SK-N-SH (cell line): Measurements from ENCODE around the gene ANKRD44. TPM values are rescaled to one million over a fixed set of nuclear protein-coding genes. Genes with fewer than 3 reads are reported as not detected.
A peak's percentile ranks its signal among the peaks of the same experiment; 100 is the strongest.

Source experiments
- CTCF ChIA-PET: fragments of 300-600, 350-600 bp; formaldehyde crosslinking; extraction: SDS; loops from one replicate; lab custom pipeline; 2021; lab: Yijun Ruan, JAX
- POLR2A ChIA-PET: fragments of 350-600 bp; sonication (Branson Sonifier 250); formaldehyde crosslinking; extraction: SDS; loops from one replicate; lab custom pipeline; 2020; ENCODE audit warnings: antibody characterized with exemption, inconsistent platforms; lab: Yijun Ruan, JAX
- DNase-seq: peaks from one replicate; pipeline ENCODE4 v3.0.0; 2012
- H2AFZ ChIP-seq: fragments of 200-600 bp; sonication (generic); 2 replicates; pipeline ENCODE4 v1.8.1; 2016; ENCODE audit warnings: antibody characterized with exemption, mild to moderate bottlenecking, low read depth
- H3F3A ChIP-seq: fragments of 200-600 bp; sonication (generic); replicated peaks from 2 replicates; pipeline ENCODE3; 2016; ENCODE audit warnings: antibody characterized with exemption, mild to moderate bottlenecking; ENCODE audit not compliant: insufficient read depth
- H3K27ac ChIP-seq, 2 experiments: fragments of 200-500 bp in 1 of 2; fragments of 200-600 bp in 1 of 2; sonication (Bioruptor generic) in 1 of 2; sonication (generic), shearing (Covaris generic) in 1 of 2; 2 replicates each; pipeline versions ENCODE4 v1.5.1 to v1.6.1; 2014 to 2016; ENCODE audit warnings: low read depth in 2 of 2, inconsistent platforms in 1 of 2, low read length in 1 of 2, mild to moderate bottlenecking in 1 of 2, mixed read lengths in 1 of 2
- H3K27me3 ChIP-seq: fragments of 200-600 bp; sonication (generic), shearing (Covaris generic); 2 replicates; pipeline ENCODE4 v1.6.1; 2016; ENCODE audit warnings: mixed run types; ENCODE audit not compliant: insufficient read depth
- H3K36me3 ChIP-seq, 2 experiments: fragments of 200-500 bp in 1 of 2; fragments of 200-600 bp in 1 of 2; sonication (Bioruptor generic) in 1 of 2; sonication (generic) in 1 of 2; replicated peaks in 1 of 2; 2 replicates each; pipeline versions ENCODE3 to v1.5.1; 2014 to 2016; ENCODE audit warnings: low read length in 1 of 2, mild to moderate bottlenecking in 1 of 2; ENCODE audit not compliant: insufficient read depth in 2 of 2, control insufficient read depth in 1 of 2
- H3K4me1 ChIP-seq, 2 experiments: fragments of 200-500 bp in 1 of 2; fragments of 200-600 bp in 1 of 2; sonication (Bioruptor generic) in 1 of 2; sonication (generic), shearing (Covaris generic) in 1 of 2; 2 replicates each; pipeline versions ENCODE4 v1.5.1 to v1.6.1; 2014 to 2016; ENCODE audit warnings: low read depth in 1 of 2, low read length in 1 of 2, mixed run types in 1 of 2; ENCODE audit not compliant: insufficient read depth in 2 of 2, control insufficient read depth in 1 of 2
- H3K4me2 ChIP-seq: fragments of 200-600 bp; sonication (generic), shearing (Covaris generic); 2 replicates; pipeline ENCODE4 v1.6.1; 2017; ENCODE audit warnings: mixed run types
- H3K4me3 ChIP-seq, 2 experiments: fragments of 200-500 bp in 1 of 2; fragments of 200-600 bp in 1 of 2; sonication (Bioruptor generic) in 1 of 2; sonication (generic), shearing (Covaris generic) in 1 of 2; 2 replicates each; pipeline versions ENCODE4 v1.5.1 to v1.8.1; 2014 to 2016; ENCODE audit warnings: low read depth in 2 of 2, inconsistent platforms in 1 of 2, low read length in 1 of 2, mild to moderate bottlenecking in 1 of 2, mixed read lengths in 1 of 2, moderate library complexity in 1 of 2
- H3K79me2 ChIP-seq: fragments of 200-600 bp; sonication (generic); 2 replicates; pipeline ENCODE4 v1.8.1; 2017; ENCODE audit warnings: mild to moderate bottlenecking; ENCODE audit not compliant: insufficient read depth
- H3K9ac ChIP-seq: fragments of 200-600 bp; sonication (generic); 2 replicates; pipeline ENCODE4 v1.6.1; 2017; ENCODE audit warnings: mixed run types
- H3K9me2 ChIP-seq: fragments of 200-600 bp; sonication (generic); 2 replicates; pipeline ENCODE4 v1.6.1; 2017; ENCODE audit warnings: mixed run types
- H3K9me3 ChIP-seq: fragments of 200-600 bp; sonication (generic); 2 replicates; pipeline ENCODE4 v1.6.1; 2017; ENCODE audit warnings: mixed run types, mild to moderate bottlenecking, moderate library complexity
- H4K20me1 ChIP-seq: fragments of 200-600 bp; sonication (generic); 2 replicates; pipeline ENCODE4 v1.6.1; 2017; ENCODE audit warnings: mild to moderate bottlenecking, mixed run types; ENCODE audit not compliant: insufficient read depth
- CTCF ChIP-seq: fragments of 200-600 bp; sonication (generic); IDR thresholded peaks from 2 replicates; pipeline ENCODE4 v1.6.1; 2017; ENCODE audit warnings: antibody characterized with exemption, mild to moderate bottlenecking, moderate library complexity
- EP300 ChIP-seq, 2 experiments: IDR thresholded peaks; 2 replicates each; pipeline versions ENCODE4 v1.4.0 to v1.6.1; 2012; ENCODE audit warnings: borderline replicate concordance in 1 of 2, low read depth in 1 of 2, low read length in 1 of 2
- GATA2 ChIP-seq: sonication (generic); formaldehyde crosslinking; IDR thresholded peaks from 2 replicates; pipeline ENCODE4 v1.5.0; 2020; ENCODE audit warnings: mild to moderate bottlenecking, missing genetic modification reagents
- IRF3 ChIP-seq: fragments of 150-350 bp; IDR thresholded peaks from 2 replicates; pipeline ENCODE4 v1.6.1; 2016; ENCODE audit warnings: mild to moderate bottlenecking, low read depth, low read length
- MAX ChIP-seq: IDR thresholded peaks from 2 replicates; pipeline ENCODE4 v1.4.0; 2012; ENCODE audit warnings: low read depth
- NRF1 ChIP-seq: IDR thresholded peaks from 2 replicates; pipeline ENCODE4 v1.6.1; 2012; ENCODE audit warnings: low read depth, mild to moderate bottlenecking, low read length
- PBX3 ChIP-seq: IDR thresholded peaks from 2 replicates; pipeline ENCODE4; 2012
- POLR2AphosphoS5 ChIP-seq: IDR thresholded peaks from 2 replicates; pipeline ENCODE4 v1.6.1; 2012; ENCODE audit warnings: low read depth, low read length
- REST ChIP-seq: IDR thresholded peaks from 2 replicates; pipeline ENCODE4 v1.6.1; 2012; ENCODE audit warnings: mild to moderate bottlenecking, low read depth, low read length, moderate library complexity
- TCF12 ChIP-seq: IDR thresholded peaks from 2 replicates; pipeline ENCODE4 v1.4.0; 2012
- TEAD4 ChIP-seq: IDR thresholded peaks from 2 replicates; pipeline ENCODE4 v1.4.0; 2012; ENCODE audit warnings: mild to moderate bottlenecking, borderline replicate concordance; ENCODE audit not compliant: insufficient read depth
- USF2 ChIP-seq: fragments of 150-350 bp; IDR thresholded peaks from 2 replicates; pipeline ENCODE4 v1.6.1; 2017; ENCODE audit warnings: antibody characterized with exemption, low read length, low read depth, borderline replicate concordance
- ZBTB33 ChIP-seq: IDR thresholded peaks from 2 replicates; pipeline ENCODE4 v1.4.0; 2012; ENCODE audit warnings: low read depth, borderline replicate concordance
- WGBS: methylation state at CpG from one replicate; pipeline ENCODE4 v1.1.6; 2017; ENCODE audit warnings: low lambda C conversion rate; 5-methylcytosine and 5-hydroxymethylcytosine counted together
- polyA plus RNA-seq, 3 experiments: library from polyadenylated mRNA; depleted of rRNA; stranded (reverse); fragments of >200 nt; gene quantifications; 2 replicates each; pipeline ENCODE4 v1.2.3, GENCODE V29; 2012

The ANKRD44 gene
- polyA plus RNA-seq, 1 of the 3 experiments (the other 2 are of a cell fraction): 12.5 TPM

GRCh38 chr2:197145471-197146056, 165.0 kb downstream of the ANKRD44 start:
- Histone ChIP-seq H3K36me3 (peaks cover 0 to 3% of the 10 kb centered on the region in 2 experiments), H3K4me2 (no peak overlapping the region), H3K4me1 (peaks cover 5 to 45% of the 10 kb centered on the region in 2 experiments; a peak in 3 of 4 replicates), H3K27me3 (no peaks in the 10 kb centered on the region), H3K9ac (no peak overlapping the region), H3K9me3 (no peaks in the 10 kb centered on the region), H4K20me1 (no peaks in the 10 kb centered on the region), H3K79me2 (no peaks in the 10 kb centered on the region), H3F3A (no peaks in the 10 kb centered on the region), H2AFZ (no peak overlapping the region), H3K27ac (peak overlapping the region in 1 of 2 experiments; percentile 99; a peak in 2 of 4 replicates), H3K9me2 (no peaks in the 10 kb centered on the region; the same call in 1 of the 2 replicates), H3K4me3 (no peak overlapping the region)
- 69% methylated on average over 4 of the region's 4 CpGs for WGBS
- ChIA-PET CTCF (interaction anchor here (0.8 to 2.0 kb wide), 5 partner anchors 8 to 46 kb away, joined by 3 to 7 read pairs (median 4); no protein-coding TSS in a partner anchor), POLR2A (no interaction called here)
- no peak for DNase-seq
- peak in 1 of 2 experiments; percentile 36; a peak in 1 of 4 replicates for TF ChIP-seq EP300 (IDR thresholded peaks at IDR 0.05; ENCODE audit: borderline replicate concordance in 1 of 2, low read depth in 1 of 2, low read length in 1 of 2)
- TF ChIP-seq CTCF: no peak

- CTCF ChIA-PET: interaction anchor here (2.0 kb wide), 1 partner anchor 47 kb away, joined by 7 read pairs; no protein-coding TSS in a partner anchor
- H3K9me3 ChIP-seq: no peaks in the 10 kb centered on the region
- POLR2A ChIA-PET: no interaction called here
- H3K4me1 ChIP-seq: peaks cover 5 to 39% of the 10 kb centered on the region in 2 experiments; a peak in 3 of 4 replicates
- no peak overlapping the region for H3K4me2 ChIP-seq
- 56% methylated on average over 1 of the region's 1 CpG for WGBS
- no peaks in the 10 kb centered on the region for H3K79me2 ChIP-seq
- H3K27me3 ChIP-seq: no peaks in the 10 kb centered on the region
- H3K36me3 ChIP-seq: peaks cover 0 to 3% of the 10 kb centered on the region in 2 experiments
- H3K9ac ChIP-seq: no peak overlapping the region
- no peak overlapping the region for H3K4me3 ChIP-seq
- no peaks in the 10 kb centered on the region for H3F3A ChIP-seq
- peak overlapping the region in 1 of 2 experiments; percentile 93; a peak in 2 of 4 replicates for H3K27ac ChIP-seq
- no peaks in the 10 kb centered on the region for H4K20me1 ChIP-seq
- no peak overlapping the region for H2AFZ ChIP-seq
- DNase-seq: no peak
- no peaks in the 10 kb centered on the region; the same call in 1 of the 2 replicates for H3K9me2 ChIP-seq
- no peak for TF ChIP-seq ZBTB33
- TF ChIP-seq GATA2 (CRISPR knock-in tag): 0 out of 2 replicates have a peak, but pooled peaks have one; percentile 30
- no peak for TF ChIP-seq PBX3
- TF ChIP-seq REST: no peak
- TF ChIP-seq POLR2AphosphoS5: no peak
- no peak for TF ChIP-seq MAX
- TF ChIP-seq USF2: no peak
- TF ChIP-seq TCF12: peak; percentile 16; the same call in 1 of the 2 replicates
- TF ChIP-seq NRF1: no peak
- peak in 1 of 2 experiments; percentile 86; a peak in 2 of 4 replicates for TF ChIP-seq EP300 (IDR thresholded peaks at IDR 0.05; ENCODE audit: borderline replicate concordance in 1 of 2, low read depth in 1 of 2, low read length in 1 of 2)
- TF ChIP-seq IRF3: no peak
- TF ChIP-seq TEAD4: no peak
These were observed 166.4 kb downstream of the ANKRD44 start for GRCh38 chr2:197144183-197144582.
